GM10847 (cell line): ENCODE measurements around the gene C19orf47.

ENCODE experiments used
- POLR2A ChIP-seq: IDR thresholded peaks from 2 replicates; pipeline ENCODE4 v1.6.1; 2011; ENCODE audit not compliant: insufficient read length; ENCODE audit errors: extremely low read depth

The C19orf47 gene

GRCh38 chr19:40348125-40348913 is at the start of gene C19orf47, which contains the start of gene PLD3:
Gene C19orf47 (minus strand): TSS chr19:40348397. CDS start chr19:40341857, 6,540 bp downstream.
Gene PLD3 (plus strand): TSS chr19:40348695. CDS start chr19:40366484, 17,789 bp downstream.
- peak; percentile 93 for TF ChIP-seq POLR2A

DNA sequence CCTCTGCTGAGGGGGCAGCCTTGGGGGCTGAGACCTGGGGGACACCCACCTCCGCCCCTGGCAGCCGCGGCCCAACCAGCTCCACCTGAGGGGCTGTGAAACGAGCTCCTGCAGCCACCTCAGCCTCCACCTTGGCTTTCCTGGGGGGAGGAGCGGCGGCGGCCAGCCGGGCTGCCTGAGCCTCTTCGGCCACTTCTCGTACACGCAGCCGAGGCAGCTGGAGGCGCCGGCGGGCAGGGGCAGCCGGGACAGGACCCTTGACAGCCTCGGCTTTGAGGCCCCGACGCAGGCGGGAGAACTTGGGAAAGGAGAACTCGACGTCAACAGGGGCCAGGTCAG is 49.3 kb upstream of the C19orf47 start:
- TF ChIP-seq POLR2A = no peak

DNA sequence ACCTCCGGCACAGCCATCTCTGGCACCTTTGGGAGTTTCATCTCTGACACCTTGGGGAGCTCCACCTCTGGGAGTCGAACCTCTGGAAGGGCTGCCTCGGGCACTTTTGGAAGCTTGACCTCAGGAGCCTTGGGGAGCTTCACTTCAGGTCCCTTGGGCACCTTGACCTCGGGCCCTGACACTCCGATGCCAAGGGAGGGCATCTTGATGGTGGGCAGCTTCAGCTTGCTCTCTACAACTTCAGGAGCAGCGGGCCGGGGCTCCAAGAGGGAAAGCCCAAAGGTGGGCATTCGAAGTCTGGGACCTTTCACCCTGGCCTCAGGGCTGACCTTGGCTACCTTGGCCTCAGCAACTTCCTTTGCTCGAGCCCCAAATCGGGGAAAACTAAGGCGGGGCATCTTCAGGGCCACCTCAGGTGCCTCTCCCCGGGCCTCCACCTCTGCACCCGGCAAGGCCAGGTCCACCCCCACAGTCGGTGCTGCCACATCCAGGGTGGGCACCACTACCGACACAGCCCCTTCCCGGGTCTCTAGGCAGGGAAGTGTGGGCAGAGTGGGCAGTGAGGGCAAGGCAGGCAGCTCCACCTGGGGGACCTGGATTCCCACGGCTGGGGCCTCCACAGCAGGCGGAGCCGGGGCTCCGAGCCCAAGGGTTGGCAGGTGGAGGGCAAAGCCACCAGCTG is 48.8 kb upstream of the C19orf47 start:
- TF ChIP-seq POLR2A = no peak

DNA sequence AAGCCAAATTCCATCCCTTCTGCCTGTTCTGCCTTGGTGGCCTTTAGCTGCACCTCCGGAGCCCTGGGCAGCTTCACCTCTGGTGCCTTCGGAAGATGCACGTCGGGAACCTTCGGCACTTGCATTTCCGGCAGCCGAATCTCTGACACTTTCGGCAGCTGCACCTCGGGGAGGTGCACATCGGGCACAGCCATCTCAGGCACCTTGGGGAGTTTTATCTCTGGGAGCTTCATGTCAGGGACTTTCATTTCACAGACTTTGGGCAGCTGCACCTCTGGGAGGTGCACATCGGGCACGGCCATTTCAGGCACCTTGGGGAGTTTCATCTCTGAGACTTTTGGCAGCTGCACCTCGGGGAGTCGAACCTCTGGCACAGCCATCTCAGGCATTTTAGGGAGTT is 47.8 kb upstream of the C19orf47 start:
- TF ChIP-seq POLR2A = no peak

GRCh38 chr19:40394816-40395210 is 46.6 kb upstream of the C19orf47 start:
- no peak for TF ChIP-seq POLR2A

DNA sequence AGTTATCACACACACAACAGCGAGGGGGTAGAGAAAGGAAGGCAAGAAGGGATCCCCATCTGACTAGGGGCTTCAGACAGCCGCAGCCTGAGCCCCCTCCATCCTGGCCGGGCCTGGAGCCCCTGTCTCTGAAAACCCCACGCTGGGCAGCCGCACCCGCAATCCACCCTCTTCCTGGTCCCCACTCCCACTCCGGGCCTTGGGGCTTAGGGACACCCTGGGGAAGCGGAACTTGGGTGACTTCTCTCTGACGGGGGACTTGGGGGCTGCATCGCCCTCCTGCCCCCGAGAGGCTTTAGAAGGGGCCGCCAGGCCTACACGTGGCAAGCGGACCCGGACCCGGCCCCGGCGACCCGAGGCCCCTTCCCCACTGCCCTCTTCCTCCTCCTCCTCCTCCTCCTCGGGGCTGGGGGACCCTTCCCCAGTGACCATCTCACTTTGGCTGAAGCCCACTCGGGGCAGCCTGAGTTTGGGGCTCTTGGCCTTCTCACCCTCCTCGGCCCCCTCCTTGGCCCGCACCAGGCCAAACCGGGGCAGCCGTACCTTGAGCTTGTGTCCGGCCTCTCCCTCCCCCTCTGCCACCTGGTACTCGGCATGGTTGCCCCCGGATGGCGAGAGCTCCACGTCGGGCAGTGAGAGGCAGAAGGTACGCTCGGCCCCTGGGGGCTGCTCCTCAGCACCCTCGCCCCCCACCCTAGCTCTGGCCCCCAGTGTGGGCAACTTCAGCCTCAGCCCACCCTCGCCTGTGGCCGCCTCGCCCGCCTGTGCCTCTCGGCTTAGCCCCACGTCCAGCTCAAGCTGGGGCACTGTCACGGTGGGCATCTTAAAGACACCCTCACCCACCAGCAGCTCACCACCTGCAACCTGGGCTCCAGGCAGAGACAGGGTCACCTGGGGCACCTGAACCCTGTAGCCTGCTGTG is 46.0 kb upstream of the C19orf47 start:
- TF ChIP-seq POLR2A = no peak

DNA sequence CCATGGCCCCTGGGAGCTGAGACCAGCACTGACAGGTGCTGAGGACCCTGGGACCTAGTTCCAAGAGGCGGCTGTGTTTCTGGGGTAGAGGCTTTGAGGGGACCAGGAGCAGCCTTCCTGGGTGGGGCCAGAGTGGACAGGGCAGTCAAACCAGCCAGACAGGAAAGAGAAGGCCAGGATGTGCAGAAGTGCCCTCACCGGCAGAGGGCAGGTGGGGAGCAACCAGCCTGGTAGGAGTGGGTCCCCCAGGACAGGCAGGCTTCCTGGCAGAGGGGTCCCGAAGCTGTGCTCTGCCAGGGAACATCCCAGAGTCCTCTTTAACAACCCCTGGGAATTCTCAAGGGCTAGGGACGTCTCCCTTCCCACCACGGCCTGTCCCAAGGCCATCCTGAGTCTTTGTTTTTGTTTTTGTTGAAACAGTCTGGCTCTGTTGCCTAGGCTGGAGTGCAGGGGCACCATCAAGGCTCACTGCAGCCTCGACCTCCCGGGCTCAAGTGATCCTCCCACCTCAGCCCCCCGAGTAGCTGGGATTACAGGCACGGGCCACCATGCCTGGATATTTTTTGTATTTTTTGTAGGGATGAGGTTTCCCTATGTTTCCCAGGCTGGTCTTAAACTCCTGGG is 44.8 kb upstream of the C19orf47 start:
- TF ChIP-seq POLR2A = no peak

GRCh38 chr19:40392123-40392522 is 43.9 kb upstream of the C19orf47 start:
- no peak for TF ChIP-seq POLR2A

GRCh38 chr19:40390084-40390742 is 42.0 kb upstream of the C19orf47 start, which contains the start of gene HIPK4:
Gene HIPK4 (minus strand): TSS chr19:40390181. CDS start chr19:40389902, 279 bp downstream.
- TF ChIP-seq POLR2A = no peak

GRCh38 chr19:40389404-40390083 is 41.3 kb upstream of the C19orf47 start:
- TF ChIP-seq POLR2A = no peak

GRCh38 chr19:40388481-40388880 is 40.3 kb upstream of the C19orf47 start:
- TF ChIP-seq POLR2A = no peak

DNA sequence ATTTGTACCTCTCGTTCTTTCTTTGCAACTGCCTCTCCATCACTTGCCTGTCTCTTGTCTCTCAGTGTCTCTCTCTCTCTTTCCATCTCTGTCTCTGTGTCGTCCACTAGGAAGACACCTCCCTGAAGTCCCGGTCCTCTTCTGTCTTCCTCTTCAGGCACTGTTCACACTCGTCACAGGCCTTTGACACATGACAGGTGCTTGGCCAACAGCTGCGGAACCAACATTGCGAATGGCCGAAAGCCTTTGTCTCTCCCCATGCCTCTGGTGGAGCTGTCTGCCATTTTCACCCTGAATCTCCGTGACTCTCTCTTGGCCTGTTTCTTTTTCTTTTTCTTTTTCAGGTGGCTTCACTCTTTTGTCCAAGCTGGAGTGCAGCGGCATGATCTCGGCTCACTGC is 39.0 kb upstream of the C19orf47 start:
- no peak for TF ChIP-seq POLR2A

- no peak for TF ChIP-seq POLR2A
Observed at GRCh38 chr19:40383668-40384248, 35.6 kb upstream of the C19orf47 start.
